ENCODE results near the gene TSN. TPM values are rescaled to one million over a fixed set of nuclear protein-coding genes. Genes with fewer than 3 reads are reported as not detected.
A peak's percentile ranks its signal among the peaks of the same experiment; 100 is the strongest.
"Not testable (repeated sequence)": the region's sequence is repeated elsewhere in the genome, so short reads cannot be mapped to it uniquely, and the experiment has no call there.

Gene TSN
- total and polyA plus RNA-seq, 7 donors: 15.6 to 51.5 (median 36.0) TPM

GRCh38 chr2:121709776-121710469 lies 45.5 kb upstream of the TSN start:
- intact Hi-C loops (cut with DNase I): no loop called here

GRCh38 chr2:121710470-121711170 lies 44.8 kb upstream of the TSN start:
- Histone ChIP-seq H3K27me3 (no peaks in the 10 kb centered on the region), H3K27ac (no peak overlapping the region), H3K36me3 (no peaks in the 10 kb centered on the region), H3K4me3 (no peak overlapping the region), H3K9me3 (no peaks in the 10 kb centered on the region), H3K4me1 (no peaks in the 10 kb centered on the region)
- TF ChIP-seq EP300 (IDR thresholded peaks at IDR 0.05) (no peak), POLR2AphosphoS5 (IDR thresholded peaks at IDR 0.05) (no peak), POLR2A (IDR thresholded peaks at IDR 0.05) (no peak), CTCF (IDR thresholded peaks at IDR 0.05) (no peak)
- DNase-seq: peak; percentile 46
- intact Hi-C loops (cut with DNase I): no loop called here
- 87 to 89% methylated on average over 7 of the region's 7 CpGs for WGBS, 2 donors

More at GRCh38 chr2:121709776-121710469, 45.5 kb upstream of the TSN start:
- Histone ChIP-seq H3K27ac (no peak overlapping the region), H3K27me3 (no peaks in the 10 kb centered on the region), H3K4me3 (no peak overlapping the region), H3K9me3 (no peaks in the 10 kb centered on the region), H3K4me1 (no peaks in the 10 kb centered on the region), H3K36me3 (no peaks in the 10 kb centered on the region)
- 81 to 85% methylated on average over 11 of the region's 11 CpGs for WGBS, 2 donors
- no peak for TF ChIP-seq CTCF (IDR thresholded peaks at IDR 0.05)
- TF ChIP-seq POLR2AphosphoS5 (IDR thresholded peaks at IDR 0.05): no peak
- no peak for TF ChIP-seq POLR2A (IDR thresholded peaks at IDR 0.05)
- TF ChIP-seq EP300 (IDR thresholded peaks at IDR 0.05): no peak
- no peak for DNase-seq

GRCh38 chr2:121711481-121711880 lies 44.0 kb upstream of the TSN start:
- H3K4me3 ChIP-seq; H3K4me1 ChIP-seq; H3K27me3 ChIP-seq; H3K9me3 ChIP-seq; H3K36me3 ChIP-seq; intact Hi-C loops (cut with DNase I); H3K27ac ChIP-seq: not testable (repeated sequence)
- WGBS, 2 donors: 82 to 89% methylated on average over 3 of the region's 3 CpGs
- peak; percentile 2 for DNase-seq

GRCh38 chr2:121716126-121716525 lies 39.3 kb upstream of the TSN start:
- H3K4me1 ChIP-seq: no peaks in the 10 kb centered on the region
- H3K9me3 ChIP-seq: no peaks in the 10 kb centered on the region
- no peaks in the 10 kb centered on the region for H3K27me3 ChIP-seq
- H3K36me3 ChIP-seq: no peaks in the 10 kb centered on the region
- no peak for DNase-seq
- no peak overlapping the region for H3K27ac ChIP-seq
- TF ChIP-seq EP300 (IDR thresholded peaks at IDR 0.05) (no peak), POLR2A (IDR thresholded peaks at IDR 0.05) (no peak)
- 42 to 75% methylated on average over 1 of the region's 1 CpG for WGBS, 2 donors
- intact Hi-C loops (cut with DNase I): no loop called here
- H3K4me3 ChIP-seq: no peak overlapping the region

- Histone ChIP-seq H3K4me3 (no peak overlapping the region), H3K36me3 (no peaks in the 10 kb centered on the region), H3K9me3 (no peaks in the 10 kb centered on the region), H3K27me3 (no peaks in the 10 kb centered on the region), H3K27ac (no peak overlapping the region), H3K4me1 (no peaks in the 10 kb centered on the region)
- WGBS, 2 donors: 94 to 96% methylated on average over 6 of the region's 6 CpGs
- intact Hi-C loops (cut with DNase I): no loop called here
- TF ChIP-seq EP300 (IDR thresholded peaks at IDR 0.05) (no peak), CTCF (IDR thresholded peaks at IDR 0.05) (no peak), POLR2AphosphoS5 (IDR thresholded peaks at IDR 0.05) (no peak), POLR2A (IDR thresholded peaks at IDR 0.05) (no peak)
- DNase-seq: peak; percentile 20
Measured at GRCh38 chr2:121717529-121717928, 37.9 kb upstream of the TSN start.
